GM06990 (cell line): ENCODE results near the gene LMF1.

Experiments
- DNase-seq: peaks from one replicate; pipeline ENCODE4 v3.0.0-alpha.2; 2011; ENCODE audit not compliant: insufficient read length; ENCODE audit errors: extremely low read depth
- H3K27me3 ChIP-seq: replicated peaks from 2 replicates; pipeline ENCODE4 v1.6.0; 2011; ENCODE audit warnings: low read length; ENCODE audit not compliant: control insufficient read depth, insufficient read depth
- H3K36me3 ChIP-seq: 2 replicates; pipeline ENCODE4 v1.5.1; 2011; ENCODE audit warnings: low read length; ENCODE audit not compliant: control insufficient read depth, insufficient read depth
- H3K4me3 ChIP-seq: replicated peaks from 2 replicates; pipeline ENCODE4 v1.5.1; 2011; ENCODE audit warnings: low read depth, mild to moderate bottlenecking, control low read depth, low read length
- TF ChIP-seq, protein P1 (sequence below): IDR thresholded peaks from 2 replicates; pipeline ENCODE4 v1.5.1; 2011; ENCODE audit warnings: low read length, control low read depth, mild to moderate bottlenecking, inconsistent platforms; ENCODE audit not compliant: insufficient read depth, poor library complexity, severe bottlenecking

Gene LMF1

DNA sequence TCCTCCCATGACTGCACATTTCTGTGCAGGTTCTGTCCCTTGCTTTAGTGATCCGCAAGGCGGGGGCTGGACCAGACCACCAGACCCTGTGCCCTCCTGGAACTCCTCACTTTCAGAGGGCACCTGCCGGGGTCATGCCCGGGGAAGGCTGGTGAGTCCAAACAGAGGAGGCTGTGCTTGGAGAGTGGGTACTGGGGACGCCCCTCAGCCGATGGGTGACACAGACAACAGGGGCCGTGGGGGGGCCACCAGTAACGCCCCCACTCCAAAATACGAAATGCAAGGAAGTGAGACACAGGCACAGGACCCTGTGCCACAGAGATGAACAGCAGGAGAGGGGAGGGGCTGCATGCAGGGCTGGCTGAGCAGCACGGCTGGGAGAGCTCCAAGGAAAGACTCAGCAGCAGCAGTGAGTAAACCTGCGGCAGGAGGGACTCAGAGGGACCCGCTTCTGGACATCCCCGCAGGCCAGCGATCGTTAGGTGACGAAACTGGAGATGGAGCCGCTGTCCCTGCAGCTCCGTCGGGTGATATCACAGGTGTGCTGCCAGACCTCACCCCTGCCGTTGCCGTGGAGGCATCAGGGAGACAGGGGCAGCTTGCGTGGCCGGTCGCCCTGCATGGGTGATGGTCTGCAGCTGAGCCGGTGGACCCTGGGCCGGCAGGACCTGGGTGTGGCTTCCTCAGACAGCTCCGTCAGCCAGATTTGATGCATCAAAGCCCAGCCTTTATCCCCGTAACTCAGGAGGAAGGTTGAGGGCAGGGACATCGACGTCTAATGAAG, 99.0 kb downstream of the LMF1 start:
- no peak for DNase-seq
- Histone ChIP-seq H3K27me3 (no peaks in the 10 kb centered on the region), H3K36me3 (no peaks in the 10 kb centered on the region), H3K4me3 (no peak overlapping the region)
- TF ChIP-seq, protein P1, sequence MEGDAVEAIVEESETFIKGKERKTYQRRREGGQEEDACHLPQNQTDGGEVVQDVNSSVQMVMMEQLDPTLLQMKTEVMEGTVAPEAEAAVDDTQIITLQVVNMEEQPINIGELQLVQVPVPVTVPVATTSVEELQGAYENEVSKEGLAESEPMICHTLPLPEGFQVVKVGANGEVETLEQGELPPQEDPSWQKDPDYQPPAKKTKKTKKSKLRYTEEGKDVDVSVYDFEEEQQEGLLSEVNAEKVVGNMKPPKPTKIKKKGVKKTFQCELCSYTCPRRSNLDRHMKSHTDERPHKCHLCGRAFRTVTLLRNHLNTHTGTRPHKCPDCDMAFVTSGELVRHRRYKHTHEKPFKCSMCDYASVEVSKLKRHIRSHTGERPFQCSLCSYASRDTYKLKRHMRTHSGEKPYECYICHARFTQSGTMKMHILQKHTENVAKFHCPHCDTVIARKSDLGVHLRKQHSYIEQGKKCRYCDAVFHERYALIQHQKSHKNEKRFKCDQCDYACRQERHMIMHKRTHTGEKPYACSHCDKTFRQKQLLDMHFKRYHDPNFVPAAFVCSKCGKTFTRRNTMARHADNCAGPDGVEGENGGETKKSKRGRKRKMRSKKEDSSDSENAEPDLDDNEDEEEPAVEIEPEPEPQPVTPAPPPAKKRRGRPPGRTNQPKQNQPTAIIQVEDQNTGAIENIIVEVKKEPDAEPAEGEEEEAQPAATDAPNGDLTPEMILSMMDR: no peak

DNA sequence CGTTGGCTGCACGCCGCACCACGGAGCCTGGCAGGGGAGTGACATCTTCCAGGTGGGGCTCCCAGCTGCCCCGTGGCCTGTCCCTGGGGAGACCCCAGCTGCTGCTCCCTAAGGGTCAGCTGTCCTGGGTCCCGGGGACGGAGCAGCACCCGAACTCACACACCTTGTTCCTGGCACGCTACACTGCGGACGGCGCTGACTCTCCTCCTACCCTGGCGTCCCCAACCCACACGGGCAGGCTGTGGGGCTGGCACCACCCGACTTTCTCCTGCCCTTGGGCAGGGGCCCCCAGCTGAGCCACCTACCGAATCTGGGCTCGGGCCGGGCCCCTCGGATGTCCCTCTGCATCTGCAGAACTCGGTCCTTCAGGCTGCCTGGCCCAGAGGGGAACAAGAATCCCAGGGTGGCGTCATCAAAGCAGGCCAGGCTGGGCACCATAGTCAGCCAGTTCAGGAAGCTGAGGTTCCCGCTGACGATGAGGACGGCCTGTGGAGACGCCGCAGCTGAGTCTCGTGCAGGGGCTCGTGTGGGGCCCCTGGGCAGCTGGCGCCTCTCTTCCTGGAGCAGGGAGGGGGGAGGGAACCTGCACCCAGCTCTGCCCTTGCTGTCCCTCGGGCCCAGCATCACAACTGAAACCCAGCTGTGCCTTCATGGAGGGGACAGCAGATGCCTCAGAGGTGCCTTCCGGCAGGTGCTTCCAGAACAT, 99.8 kb downstream of the LMF1 start:
- TF ChIP-seq, protein P1: no peak
- DNase-seq: no peak
- Histone ChIP-seq H3K4me3 (no peak overlapping the region), H3K27me3 (no peaks in the 10 kb centered on the region), H3K36me3 (no peaks in the 10 kb centered on the region)

DNA sequence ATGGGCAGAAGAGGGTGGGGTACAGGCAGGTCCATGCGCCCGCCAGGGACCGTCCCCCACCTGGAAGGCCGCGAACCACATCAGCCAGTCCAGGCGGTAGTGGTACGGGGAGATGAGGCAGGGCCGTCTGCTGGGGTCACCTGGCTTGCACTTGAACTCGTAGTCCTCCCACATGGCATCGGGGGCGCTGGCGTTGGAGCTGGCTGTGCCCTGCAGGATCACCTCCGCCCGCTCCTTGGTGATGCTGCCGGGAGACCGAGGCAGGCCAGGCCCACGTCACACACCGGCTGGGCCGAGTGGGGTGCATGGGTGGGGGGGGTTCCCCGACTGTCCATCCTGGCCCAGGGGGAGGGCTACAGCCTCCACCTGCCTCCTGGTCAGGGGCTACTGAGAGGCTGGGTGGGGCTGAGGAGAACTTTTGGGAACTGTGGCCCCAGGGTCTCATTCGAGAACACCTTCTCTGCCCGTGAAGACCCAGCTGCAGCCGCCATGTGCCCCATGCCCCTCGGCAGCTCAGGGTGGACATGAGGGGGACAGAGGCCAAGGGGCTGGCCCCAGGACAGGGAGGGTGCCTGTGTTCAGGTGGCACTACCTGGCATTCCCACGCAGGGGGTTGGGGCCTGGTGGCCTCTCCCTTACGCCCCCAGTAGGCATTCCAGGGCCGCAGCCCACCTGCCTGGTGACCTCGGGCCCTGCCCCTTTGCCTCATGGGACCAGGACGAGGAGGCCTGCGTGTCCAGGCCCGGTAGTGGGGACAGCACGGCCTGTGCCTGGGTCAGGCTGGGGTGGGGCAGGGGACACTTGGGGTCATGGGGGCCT, 100.8 kb downstream of the LMF1 start:
- no peaks in the 10 kb centered on the region for H3K36me3 ChIP-seq
- H3K27me3 ChIP-seq: no peaks in the 10 kb centered on the region
- no peak overlapping the region for H3K4me3 ChIP-seq
- TF ChIP-seq, protein P1: no peak
- DNase-seq: no peak

DNA sequence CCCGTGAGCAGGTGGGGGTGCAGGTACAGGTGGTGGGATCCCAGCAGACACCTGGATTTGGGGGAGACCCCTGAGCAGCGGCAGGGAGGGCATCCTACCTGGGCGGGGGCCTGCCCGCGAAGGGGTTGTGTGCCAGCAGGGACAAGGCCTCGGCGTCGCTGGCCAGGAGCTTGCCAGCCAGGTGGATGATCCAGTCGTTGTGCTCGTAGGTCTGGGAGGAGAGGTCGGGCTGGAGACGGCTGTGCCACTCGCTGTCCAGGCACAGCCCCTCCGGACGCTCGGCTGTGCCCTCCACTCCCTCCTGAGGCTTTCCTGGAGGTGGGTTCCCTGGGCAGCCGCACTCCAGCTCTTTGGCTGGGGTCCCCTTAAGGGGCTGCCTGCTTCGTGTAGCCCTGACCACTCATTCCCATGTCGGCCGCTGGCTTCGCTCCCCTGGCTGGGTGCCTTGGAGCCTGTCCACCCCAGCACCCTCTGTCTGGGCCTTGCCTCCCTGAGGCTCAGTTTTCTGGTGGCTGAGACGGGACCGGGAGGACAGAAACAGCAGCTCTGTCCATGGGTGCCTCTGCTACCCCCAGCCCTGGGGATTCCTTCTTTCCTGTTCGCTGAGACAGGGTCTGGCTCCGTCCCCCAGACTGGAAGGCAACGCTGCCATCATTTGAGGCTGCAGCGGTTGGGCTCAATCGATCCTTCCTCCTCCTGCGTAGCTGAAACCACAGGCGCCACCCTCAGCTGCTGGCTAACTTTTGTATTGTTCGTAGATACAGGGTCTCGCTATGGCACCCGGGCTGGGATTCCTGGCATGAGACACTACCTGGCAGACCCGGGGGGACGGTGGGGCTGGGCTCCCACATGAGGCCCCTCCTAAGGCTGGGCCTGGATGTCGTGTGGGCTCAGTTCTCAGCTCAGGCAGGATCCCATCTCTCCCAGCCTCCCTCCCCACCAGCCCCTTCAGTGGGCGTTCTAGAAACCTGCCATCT, 101.7 kb downstream of the LMF1 start:
- DNase-seq: no peak
- H3K4me3 ChIP-seq: no peak overlapping the region
- no peaks in the 10 kb centered on the region for H3K27me3 ChIP-seq

More for the DNA sequence above, 101.7 kb downstream of the LMF1 start:
- TF ChIP-seq, protein P1: no peak
- no peaks in the 10 kb centered on the region for H3K36me3 ChIP-seq
